Heart left ventricle (tissue), 16 donors: ENCODE measurements around the gene GRPEL2. TPM values are rescaled to one million over a fixed set of nuclear protein-coding genes. Genes with fewer than 3 reads are reported as not detected.

Experiments
- ATAC-seq, 4 donors: fragments of 200-7000 bp; cut with Tn5 transposase; one replicate each; pipeline ENCODE4 v1.9.1; 2020 to 2022; ENCODE audit warnings: moderate library complexity in 4 of 4, mild to moderate bottlenecking in 3 of 4, moderate number of reproducible peaks in 1 of 4
- DNase-seq, 5 donors: peaks; one replicate each; pipeline ENCODE4 v3.0.0-alpha.2; 2020
- H3K27ac ChIP-seq, 12 donors: fragments of 200-600 bp; sonication (generic) in 4 of 12; one replicate each; pipeline versions ENCODE4 v1.5.0 to v1.8.0; 2016 to 2022; ENCODE audit warnings: mild to moderate bottlenecking in 2 of 12
- H3K27me3 ChIP-seq, 9 donors: fragments of 200-600 bp; sonication (generic) in 2 of 9; one replicate each; pipeline versions ENCODE4 v1.5.1 to v1.8.0; 2016 to 2022; ENCODE audit warnings: mild to moderate bottlenecking in 3 of 9
- H3K36me3 ChIP-seq, 9 donors: fragments of 200-600 bp; sonication (generic) in 2 of 9; one replicate each; pipeline versions ENCODE4 v1.5.0 to v1.8.0; 2018 to 2022; ENCODE audit warnings: mild to moderate bottlenecking in 2 of 9
- H3K4me1 ChIP-seq, 12 donors: fragments of 200-600 bp; sonication (generic) in 4 of 12; one replicate each; pipeline versions ENCODE4 v1.5.0 to v1.8.0; 2016 to 2022; ENCODE audit warnings: mild to moderate bottlenecking in 3 of 12
- H3K4me3 ChIP-seq, 12 donors: fragments of 200-600 bp; sonication (generic) in 4 of 12; one replicate each; pipeline versions ENCODE4 v1.5.0 to v1.8.0; 2017 to 2022; ENCODE audit warnings: mild to moderate bottlenecking in 9 of 12, moderate library complexity in 4 of 12
- H3K9me3 ChIP-seq, 12 donors: fragments of 200-600 bp; sonication (generic) in 4 of 12; one replicate each; pipeline versions ENCODE4 v1.5.0 to v1.8.0; 2016 to 2022; ENCODE audit warnings: mild to moderate bottlenecking in 1 of 12
- POLR2A ChIP-seq, 2 donors: fragments of 450-650 bp; IDR thresholded peaks; one replicate each; pipeline ENCODE4 v1.6.1; 2017; ENCODE audit warnings: antibody characterized with exemption in 2 of 2, mild to moderate bottlenecking in 2 of 2, moderate library complexity in 2 of 2
- WGBS, 4 donors: extraction: QIAGEN DNeasy Blood & Tissue Kit in 2 of 4; methylation state at CpG; one replicate each; pipeline versions ENCODE4 v1.1.5 to v1.1.7; 2013 to 2018; 5-methylcytosine and 5-hydroxymethylcytosine counted together
- intact Hi-C, 10 donors: fragments of 100-400 bp; cut with DNase I; formaldehyde crosslinking; loops; one replicate each; pipeline versions ENCODE4 v1.11.1 to v1.14.2; 2022
- polyA plus RNA-seq, 2 donors: library from polyadenylated mRNA; stranded (reverse); fragments of 200-250 nt; gene quantifications; one replicate each; pipeline ENCODE4 v1.2.3, GENCODE V29; 2013
- total RNA-seq, 9 donors: library from RNA; depleted of rRNA in 2 of 9; stranded (reverse); fragments of >200 nt in 2 of 9; fragmentation: NEBNext Ultra II Directional in 3 of 9; extraction: Animal tissue kit (Norgen Biotek cat#: 25700) in 3 of 9; gene quantifications; one replicate each; pipeline versions ENCODE4 v1.1.0 to v1.2.4, GENCODE V29; 2016 to 2023
- TF ChIP-seq, protein P1 (sequence below), 12 donors: fragments of 200-600 bp; sonication (generic) in 4 of 12; IDR thresholded peaks; one replicate each; pipeline versions ENCODE4 v1.5.0 to v1.8.0; 2018 to 2022; ENCODE audit warnings: antibody characterized with exemption in 12 of 12, mild to moderate bottlenecking in 5 of 12
- donor health status: ischemic (EF 13 %, LVEDD 7.1; RV severe dilation, severe dysfunction).
- donor health status: healthy with polysubstance abuse.
- donor health status: DM: no; HTN: yes; CAD: no.
- donor health status: DM: no; HTN: no; CAD: no.
- donor health status: ischemic (EF 25% LVEDD 6.9; RV normal size, moderate dysfunction).
- donor health status: ischemic (EF 25% LVEDD 5.7; RV mildly dilated, moderate dysfunction).
- donor health status: healthy.
- donor health status: DM: yes; HTN: yes; CAD: no.
- donor health status: ischemic (EF 35%, LVEDD 5.7; RV mildly dilated, moderate dysfunction).
- donor health status: nonischemic (EF 11% LVEDD 7.7; RV severe dilation, severe dysfunction).
- donor health status: DM: yes; HTN: yes; CAD: no.
- donor health status: PGD.
- donor health status: ischemic (EF 29% LVEDD 5.4; RV normal size, mild dysfunction).
- donor health status: nonischemic (EF 23%, LVEDD 6.1; RV moderate dilation, normal function).

Gene GRPEL2
- total and polyA plus RNA-seq, 11 donors = 5.1 to 14.0 (median 9.3) TPM

DNA sequence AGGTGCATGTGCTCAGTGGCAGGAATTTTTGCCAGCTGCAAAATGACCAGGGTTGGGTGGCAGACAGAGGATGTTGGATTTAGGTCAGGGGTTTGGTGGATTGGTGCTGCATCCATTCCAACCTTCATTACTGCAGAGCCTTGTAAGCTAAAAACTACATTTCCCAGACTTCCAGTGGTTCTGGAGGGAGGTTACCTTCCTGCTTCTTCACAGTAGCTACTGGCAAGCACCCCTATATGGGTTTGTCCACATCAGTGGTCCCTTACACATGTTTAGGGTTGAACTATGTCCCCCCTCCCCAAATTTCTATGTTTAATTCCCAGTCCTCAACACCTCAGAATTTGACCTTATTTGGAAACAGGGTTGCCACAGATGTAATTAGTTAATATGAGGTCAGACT is 54.5 kb downstream of the GRPEL2 start:
- no peak for DNase-seq
- H3K9me3 ChIP-seq = no peaks in the 10 kb centered on the region
- ATAC-seq = peak in 2 of 4 donors; percentile 29 to 56
- H3K4me3 ChIP-seq = no peak overlapping the region
- H3K27ac ChIP-seq = peak overlapping the region in 2 of 12 donors; percentile 45 to 67
- H3K36me3 ChIP-seq = no peaks in the 10 kb centered on the region
- no peak for TF ChIP-seq POLR2A (IDR thresholded peaks at IDR 0.05)
- TF ChIP-seq, protein P1, sequence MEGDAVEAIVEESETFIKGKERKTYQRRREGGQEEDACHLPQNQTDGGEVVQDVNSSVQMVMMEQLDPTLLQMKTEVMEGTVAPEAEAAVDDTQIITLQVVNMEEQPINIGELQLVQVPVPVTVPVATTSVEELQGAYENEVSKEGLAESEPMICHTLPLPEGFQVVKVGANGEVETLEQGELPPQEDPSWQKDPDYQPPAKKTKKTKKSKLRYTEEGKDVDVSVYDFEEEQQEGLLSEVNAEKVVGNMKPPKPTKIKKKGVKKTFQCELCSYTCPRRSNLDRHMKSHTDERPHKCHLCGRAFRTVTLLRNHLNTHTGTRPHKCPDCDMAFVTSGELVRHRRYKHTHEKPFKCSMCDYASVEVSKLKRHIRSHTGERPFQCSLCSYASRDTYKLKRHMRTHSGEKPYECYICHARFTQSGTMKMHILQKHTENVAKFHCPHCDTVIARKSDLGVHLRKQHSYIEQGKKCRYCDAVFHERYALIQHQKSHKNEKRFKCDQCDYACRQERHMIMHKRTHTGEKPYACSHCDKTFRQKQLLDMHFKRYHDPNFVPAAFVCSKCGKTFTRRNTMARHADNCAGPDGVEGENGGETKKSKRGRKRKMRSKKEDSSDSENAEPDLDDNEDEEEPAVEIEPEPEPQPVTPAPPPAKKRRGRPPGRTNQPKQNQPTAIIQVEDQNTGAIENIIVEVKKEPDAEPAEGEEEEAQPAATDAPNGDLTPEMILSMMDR (IDR thresholded peaks at IDR 0.05) = no peak
- H3K27me3 ChIP-seq = no peaks in the 10 kb centered on the region
- intact Hi-C loops = no loop called here
- H3K4me1 ChIP-seq = peaks cover 0 to 12% (median 0%) of the 10 kb centered on the region in 12 donors

DNA sequence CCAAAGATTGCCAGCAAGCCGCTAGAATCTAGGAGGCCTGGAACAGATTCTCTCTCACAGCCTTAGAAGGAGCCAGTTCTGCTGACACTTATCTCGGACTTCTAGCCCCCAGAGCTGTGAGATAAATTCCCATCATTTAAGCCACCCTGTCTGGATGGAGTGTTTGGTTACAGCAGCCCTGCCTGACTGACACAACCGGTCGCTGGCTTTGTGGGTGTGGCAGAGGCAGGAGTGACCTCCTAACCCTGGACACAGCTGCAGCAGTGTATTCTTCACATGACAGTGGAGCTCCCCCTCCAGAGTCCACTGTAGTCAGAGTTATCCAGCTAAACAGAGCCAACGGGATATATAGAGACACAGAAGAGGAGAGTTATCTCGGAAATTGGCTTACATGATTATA is 55.0 kb downstream of the GRPEL2 start:
- Histone ChIP-seq H3K36me3 (no peaks in the 10 kb centered on the region), H3K27me3 (no peaks in the 10 kb centered on the region), H3K4me1 (peaks cover 0 to 16% (median 4%) of the 10 kb centered on the region in 12 donors), H3K9me3 (no peaks in the 10 kb centered on the region), H3K27ac (peak overlapping the region in 3 of 12 donors; percentile 16 to 67 (median 45)), H3K4me3 (no peak overlapping the region)
- peak in 2 of 4 donors; percentile 44 to 53 for ATAC-seq
- no peak for DNase-seq
- WGBS, 4 donors = 63 to 71% (median 68%) methylated on average over 6 of the region's 6 CpGs
- TF ChIP-seq, protein P1 (IDR thresholded peaks at IDR 0.05) = no peak
- TF ChIP-seq POLR2A (IDR thresholded peaks at IDR 0.05) = no peak
- intact Hi-C loops = no loop called here

DNA sequence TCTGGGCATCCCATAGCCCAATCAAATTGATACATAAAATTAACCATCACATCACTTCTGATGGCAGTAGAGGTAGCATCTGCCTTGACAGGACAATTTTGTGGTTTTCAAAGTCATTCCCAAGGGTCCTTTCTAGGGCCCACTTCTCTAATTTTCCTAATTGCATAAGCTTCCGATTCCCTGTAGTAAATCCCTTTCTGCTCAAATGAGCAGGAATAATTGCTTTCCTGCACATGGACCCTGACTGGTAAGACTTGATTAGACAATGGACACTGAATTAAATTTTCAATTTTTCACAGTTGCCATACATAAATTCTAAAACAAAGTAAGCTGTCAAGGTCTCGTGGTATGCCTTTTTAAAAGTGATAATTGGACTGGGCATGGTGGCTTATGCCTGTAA is 55.8 kb downstream of the GRPEL2 start:
- Histone ChIP-seq H3K9me3 (no peaks in the 10 kb centered on the region), H3K27ac (peak overlapping the region in 2 of 12 donors; percentile 14 to 67), H3K36me3 (no peaks in the 10 kb centered on the region), H3K27me3 (no peaks in the 10 kb centered on the region), H3K4me3 (no peak overlapping the region), H3K4me1 (peaks cover 0 to 24% (median 7%) of the 10 kb centered on the region in 12 donors)
- intact Hi-C loops = no loop called here
- DNase-seq (no peak), ATAC-seq (no peak)
- 96 to 98% (median 98%) methylated on average over 2 of the region's 2 CpGs for WGBS, 4 donors
- TF ChIP-seq, protein P1 (IDR thresholded peaks at IDR 0.05) = no peak
- no peak for TF ChIP-seq POLR2A (IDR thresholded peaks at IDR 0.05)

DNA sequence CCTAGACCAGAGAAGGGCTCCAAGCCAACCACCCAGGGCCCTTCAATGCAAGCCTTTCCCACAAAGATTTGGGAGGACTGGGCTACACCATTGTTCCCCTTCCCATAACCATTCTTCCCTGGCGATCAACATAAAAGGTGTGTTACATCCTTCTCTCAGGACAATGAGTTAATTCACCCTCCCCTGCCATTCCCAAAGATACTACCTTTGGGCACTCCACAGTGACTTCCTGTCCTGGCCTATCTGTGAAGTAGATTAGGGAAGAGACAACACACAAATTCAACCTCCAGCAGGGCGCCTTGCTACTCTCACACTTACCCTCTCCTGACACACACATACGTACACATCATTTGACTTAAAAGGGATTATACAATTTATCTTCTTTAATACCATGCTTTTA is 57.0 kb downstream of the GRPEL2 start:
- DNase-seq (no peak), ATAC-seq (no peak)
- 89 to 92% (median 90%) methylated on average over 3 of the region's 3 CpGs for WGBS, 4 donors
- H3K36me3 ChIP-seq = no peaks in the 10 kb centered on the region
- H3K4me1 ChIP-seq = peaks cover 0 to 26% (median 7%) of the 10 kb centered on the region in 12 donors
- no peak overlapping the region for H3K4me3 ChIP-seq
- H3K27me3 ChIP-seq = no peaks in the 10 kb centered on the region
- intact Hi-C loops = no loop called here
- no peak for TF ChIP-seq POLR2A (IDR thresholded peaks at IDR 0.05)
- TF ChIP-seq, protein P1 (IDR thresholded peaks at IDR 0.05) = no peak
- no peaks in the 10 kb centered on the region for H3K9me3 ChIP-seq
- no peak overlapping the region for H3K27ac ChIP-seq

Other genes with a start within 250 kb of the GRPEL2 start
- gene ABLIM3, start 204.0 kb upstream of the GRPEL2 start, total RNA-seq = 100 to 1,000 TPM in 4 of 9 donors, 10 to 100 TPM in 5; 70.0 to 175 (median 97.8) TPM
- 100 to 1,000 TPM in 1 of 2 donors, 10 to 100 TPM in 1; 43.2 to 103 TPM for gene ABLIM3, start 204.0 kb upstream of the GRPEL2 start, polyA plus RNA-seq
- gene AFAP1L1, start 73.6 kb upstream of the GRPEL2 start, total RNA-seq = 10 to 100 TPM; 30.4 to 57.7 (median 45.0) TPM
- 10 to 100 TPM; 32.2 to 49.5 TPM for gene AFAP1L1, start 73.6 kb upstream of the GRPEL2 start, polyA plus RNA-seq
- 1 to 10 TPM; 2.3 to 6.8 (median 3.7) TPM for gene PCYOX1L, start 12.5 kb downstream of the GRPEL2 start, total RNA-seq
- gene PCYOX1L, start 12.5 kb downstream of the GRPEL2 start, polyA plus RNA-seq = 1 to 10 TPM; 2.3 to 6.5 TPM
- gene IL17B, start 33.8 kb downstream of the GRPEL2 start, total RNA-seq = under 1 TPM in 2 of 9 donors, not detected in 7; 0.35 to 0.42 TPM
- under 1 TPM in 1 of 2 donors, not detected in 1; 0.33 TPM for gene IL17B, start 33.8 kb downstream of the GRPEL2 start, polyA plus RNA-seq
- gene CSNK1A1, start 205.9 kb downstream of the GRPEL2 start, total RNA-seq = 100 to 1,000 TPM; 156 to 242 (median 210) TPM
- gene CSNK1A1, start 205.9 kb downstream of the GRPEL2 start, polyA plus RNA-seq = 100 to 1,000 TPM in 1 of 2 donors, 10 to 100 TPM in 1; 42.5 to 172 TPM
- 10 to 100 TPM; 16.0 to 28.5 (median 18.2) TPM for gene ARHGEF37, start 236.0 kb downstream of the GRPEL2 start, total RNA-seq
- 1 to 10 TPM; 8.1 to 9.3 TPM for gene ARHGEF37, start 236.0 kb downstream of the GRPEL2 start, polyA plus RNA-seq